Skeletal muscle satellite cell (primary cell): ENCODE results near the gene HS6ST1.

Experiments used
- H3K27me3 ChIP-seq: 2 replicates; pipeline ENCODE4 v1.7.0; 2013; ENCODE audit warnings: low read length; ENCODE audit not compliant: control insufficient read depth, insufficient read depth
- H3K36me3 ChIP-seq: 2 replicates; pipeline ENCODE4 v1.7.0; 2013; ENCODE audit warnings: mild to moderate bottlenecking, control low read depth, low read length; ENCODE audit not compliant: insufficient read depth
- H3K4me1 ChIP-seq: 2 replicates; pipeline ENCODE4 v1.7.0; 2013; ENCODE audit warnings: low read length; ENCODE audit not compliant: control insufficient read depth, insufficient read depth
- H3K4me2 ChIP-seq: 2 replicates; pipeline ENCODE4 v1.7.0; 2013; ENCODE audit warnings: mild to moderate bottlenecking, low read length
- H3K4me3 ChIP-seq: 2 replicates; pipeline ENCODE4 v1.7.0; 2013; ENCODE audit warnings: low read length
- H3K9ac ChIP-seq: 2 replicates; pipeline ENCODE4 v1.7.0; 2013; ENCODE audit warnings: mild to moderate bottlenecking, low read depth, low read length, moderate library complexity
- H3K9me3 ChIP-seq: replicated peaks from 2 replicates; pipeline ENCODE4 v1.7.0; 2013; ENCODE audit warnings: mild to moderate bottlenecking, control low read depth, low read length

Gene HS6ST1

GRCh38 chr2:128359841-128360240, 41.2 kb upstream of the HS6ST1 start:
- Histone ChIP-seq H3K36me3 (no peaks in the 10 kb centered on the region), H3K4me1 (no peaks in the 10 kb centered on the region), H3K9me3 (no peaks in the 10 kb centered on the region), H3K9ac (no peak overlapping the region), H3K4me3 (no peak overlapping the region), H3K27me3 (no peaks in the 10 kb centered on the region), H3K4me2 (no peak overlapping the region)

GRCh38 chr2:128358941-128359731, 40.5 kb upstream of the HS6ST1 start:
- Histone ChIP-seq H3K9me3 (no peaks in the 10 kb centered on the region), H3K4me3 (no peak overlapping the region), H3K36me3 (no peaks in the 10 kb centered on the region), H3K27me3 (no peaks in the 10 kb centered on the region), H3K9ac (no peak overlapping the region), H3K4me2 (no peak overlapping the region), H3K4me1 (no peaks in the 10 kb centered on the region)

- no peaks in the 10 kb centered on the region for H3K9me3 ChIP-seq
- H3K27me3 ChIP-seq: no peaks in the 10 kb centered on the region
- H3K4me1 ChIP-seq: no peaks in the 10 kb centered on the region
- H3K36me3 ChIP-seq: no peaks in the 10 kb centered on the region
- no peak overlapping the region for H3K4me3 ChIP-seq
- H3K9ac ChIP-seq: no peak overlapping the region
- no peak overlapping the region for H3K4me2 ChIP-seq
Observed at GRCh38 chr2:128357506-128358370, 39.1 kb upstream of the HS6ST1 start.

- Histone ChIP-seq H3K9ac (no peak overlapping the region), H3K27me3 (no peaks in the 10 kb centered on the region), H3K4me3 (no peak overlapping the region), H3K9me3 (no peaks in the 10 kb centered on the region), H3K4me2 (no peak overlapping the region), H3K36me3 (no peaks in the 10 kb centered on the region), H3K4me1 (no peaks in the 10 kb centered on the region)
Observed at GRCh38 chr2:128356127-128356526, 37.5 kb upstream of the HS6ST1 start.

GRCh38 chr2:128354726-128355470, 36.2 kb upstream of the HS6ST1 start:
- no peak overlapping the region for H3K9ac ChIP-seq
- no peaks in the 10 kb centered on the region for H3K36me3 ChIP-seq
- no peaks in the 10 kb centered on the region for H3K9me3 ChIP-seq
- H3K4me3 ChIP-seq: no peak overlapping the region
- no peaks in the 10 kb centered on the region for H3K27me3 ChIP-seq
- H3K4me1 ChIP-seq: no peaks in the 10 kb centered on the region
- no peak overlapping the region for H3K4me2 ChIP-seq

- H3K27me3 ChIP-seq: no peaks in the 10 kb centered on the region
- H3K4me1 ChIP-seq: no peaks in the 10 kb centered on the region
- no peak overlapping the region for H3K9ac ChIP-seq
- H3K36me3 ChIP-seq: no peaks in the 10 kb centered on the region
- H3K4me2 ChIP-seq: no peak overlapping the region
- no peak overlapping the region for H3K4me3 ChIP-seq
- H3K9me3 ChIP-seq: no peaks in the 10 kb centered on the region
Observed at GRCh38 chr2:128354161-128354560, 35.5 kb upstream of the HS6ST1 start.

- Histone ChIP-seq H3K4me3 (no peak overlapping the region), H3K27me3 (no peaks in the 10 kb centered on the region), H3K4me1 (no peaks in the 10 kb centered on the region), H3K9me3 (no peaks in the 10 kb centered on the region), H3K4me2 (no peak overlapping the region), H3K9ac (no peak overlapping the region), H3K36me3 (no peaks in the 10 kb centered on the region)
Observed at GRCh38 chr2:128350736-128351135, 32.1 kb upstream of the HS6ST1 start.

GRCh38 chr2:128348701-128349100, 30.0 kb upstream of the HS6ST1 start:
- H3K36me3 ChIP-seq: no peaks in the 10 kb centered on the region

GRCh38 chr2:128347701-128348539, 29.3 kb upstream of the HS6ST1 start:
- Histone ChIP-seq H3K36me3 (no peaks in the 10 kb centered on the region), H3K9ac (no peak overlapping the region), H3K4me2 (no peak overlapping the region), H3K4me1 (no peaks in the 10 kb centered on the region), H3K27me3 (no peaks in the 10 kb centered on the region), H3K9me3 (no peaks in the 10 kb centered on the region), H3K4me3 (no peak overlapping the region)

More at GRCh38 chr2:128348701-128349100, 30.0 kb upstream of the HS6ST1 start:
- Histone ChIP-seq H3K9ac (no peak overlapping the region), H3K4me2 (no peak overlapping the region), H3K4me1 (no peaks in the 10 kb centered on the region), H3K9me3 (no peaks in the 10 kb centered on the region), H3K4me3 (no peak overlapping the region), H3K27me3 (no peaks in the 10 kb centered on the region)

- no peaks in the 10 kb centered on the region for H3K27me3 ChIP-seq
- H3K4me1 ChIP-seq: no peaks in the 10 kb centered on the region
- no peak overlapping the region for H3K4me3 ChIP-seq
- H3K9ac ChIP-seq: no peak overlapping the region
- no peaks in the 10 kb centered on the region for H3K36me3 ChIP-seq
- no peaks in the 10 kb centered on the region for H3K9me3 ChIP-seq
- H3K4me2 ChIP-seq: no peak overlapping the region
Observed at GRCh38 chr2:128347171-128347558, 28.5 kb upstream of the HS6ST1 start.
